DND-41 (cell line): ENCODE data around the gene SCUBE2.

Experiments
- CTCF ChIP-seq: IDR thresholded peaks from 2 replicates; pipeline ENCODE4 v1.5.1; 2012; ENCODE audit warnings: borderline replicate concordance, low read length, moderate library complexity, mild to moderate bottlenecking; ENCODE audit not compliant: poor library complexity, severe bottlenecking; ENCODE audit errors: extremely low read depth
- EZH2 ChIP-seq: IDR thresholded peaks from 3 replicates; pipeline ENCODE4 v1.6.1; 2012; ENCODE audit warnings: borderline replicate concordance, low read depth, mild to moderate bottlenecking, moderate library complexity, low read length, inconsistent platforms; ENCODE audit not compliant: severe bottlenecking

- TF ChIP-seq CTCF (no peak), EZH2 (no peak)
These were observed 87.7 kb downstream of the SCUBE2 start, which contains the start of gene NRIP3 for GRCh38 chr11:9003573-9004182.
